Measurements from ENCODE around the gene LARP1B. TPM values are rescaled to one million over a fixed set of nuclear protein-coding genes. Genes with fewer than 3 reads are reported as not detected.
A peak's percentile ranks its signal among the peaks of the same experiment; 100 is the strongest.

Gene LARP1B
- polyA plus RNA-seq, 1 experiment = 24.3 TPM

GRCh38 chr4:128163177-128164117 lies 102.3 kb downstream of the LARP1B start:
- DNase-seq (ENCODE audit: low read depth, low spot score) = peak; percentile 50
- Histone ChIP-seq H3K9me3 (ENCODE audit: control insufficient read depth, insufficient read depth, low read length) (no peaks in the 10 kb centered on the region), H3K27ac (ENCODE audit: low read depth, low read length) (peak overlapping the region; percentile 48), H3K4me3 (ENCODE audit: low read depth, low read length) (no peak overlapping the region), H3K27me3 (ENCODE audit: control insufficient read depth, insufficient read depth, low read length) (no peaks in the 10 kb centered on the region)
- POLR2A ChIA-PET = interaction anchor here (0.6 kb wide), 1 partner anchor 115 kb away, joined by 4 read pairs; no protein-coding TSS in a partner anchor
- TF ChIP-seq CTCF (IDR thresholded peaks at IDR 0.05; ENCODE audit: low read depth, low read length) = no peak
- CTCF ChIA-PET = no interaction called here

GRCh38 chr4:128166982-128167381 lies 105.9 kb downstream of the LARP1B start:
- CTCF ChIA-PET = no interaction called here
- DNase-seq (ENCODE audit: low read depth, low spot score) = no peak
- no peak overlapping the region for H3K27ac ChIP-seq (ENCODE audit: low read depth, low read length)
- H3K27me3 ChIP-seq (ENCODE audit: control insufficient read depth, insufficient read depth, low read length) = no peaks in the 10 kb centered on the region
- H3K9me3 ChIP-seq (ENCODE audit: control insufficient read depth, insufficient read depth, low read length) = no peaks in the 10 kb centered on the region
- TF ChIP-seq CTCF (IDR thresholded peaks at IDR 0.05; ENCODE audit: low read depth, low read length) = no peak
- H3K4me3 ChIP-seq (ENCODE audit: low read depth, low read length) = no peak overlapping the region
- POLR2A ChIA-PET = no interaction called here

DNA sequence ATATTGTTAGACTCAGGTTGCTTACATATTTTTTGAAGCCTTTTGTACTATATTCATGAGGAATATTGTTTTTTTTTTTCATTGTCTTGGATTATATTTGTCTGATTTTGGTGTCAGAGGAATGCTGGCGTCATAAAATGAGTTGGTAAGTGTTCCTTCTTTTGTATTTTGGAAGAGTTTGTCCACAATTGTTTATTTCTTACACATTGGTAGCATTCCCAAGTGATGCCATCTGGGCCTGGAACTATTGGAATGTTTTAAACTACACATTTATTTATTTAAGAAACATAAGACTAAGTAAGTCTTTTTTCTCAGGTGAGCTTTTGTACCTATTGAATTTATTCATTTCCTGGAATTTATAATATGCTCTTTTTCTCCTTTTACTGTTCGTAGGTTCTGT lies 107.6 kb downstream of the LARP1B start:
- DNase-seq (ENCODE audit: low read depth, low spot score) = no peak
- POLR2A ChIA-PET = no interaction called here
- Histone ChIP-seq H3K9me3 (ENCODE audit: control insufficient read depth, insufficient read depth, low read length) (no peaks in the 10 kb centered on the region), H3K27ac (ENCODE audit: low read depth, low read length) (no peak overlapping the region), H3K4me3 (ENCODE audit: low read depth, low read length) (no peak overlapping the region), H3K27me3 (ENCODE audit: control insufficient read depth, insufficient read depth, low read length) (no peaks in the 10 kb centered on the region)
- CTCF ChIA-PET = interaction anchor here (0.5 to 0.8 kb wide), 2 partner anchors 24 to 1175 kb away, joined by 3 read pairs; no protein-coding TSS in a partner anchor
- TF ChIP-seq CTCF (IDR thresholded peaks at IDR 0.05; ENCODE audit: low read depth, low read length) = no peak

GRCh38 chr4:128169245-128169644 lies 108.1 kb downstream of the LARP1B start:
- no peak for DNase-seq (ENCODE audit: low read depth, low spot score)
- no peak overlapping the region for H3K27ac ChIP-seq (ENCODE audit: low read depth, low read length)
- ChIA-PET POLR2A (interaction anchor here (0.6 kb wide), 1 partner anchor 13 kb away, joined by 3 read pairs; no protein-coding TSS in a partner anchor), CTCF (interaction anchor here (0.5 to 0.8 kb wide), 2 partner anchors 23 to 1174 kb away, joined by 3 read pairs; no protein-coding TSS in a partner anchor)
- no peak for TF ChIP-seq CTCF (IDR thresholded peaks at IDR 0.05; ENCODE audit: low read depth, low read length)
- no peak overlapping the region for H3K4me3 ChIP-seq (ENCODE audit: low read depth, low read length)
- H3K9me3 ChIP-seq (ENCODE audit: control insufficient read depth, insufficient read depth, low read length) = no peaks in the 10 kb centered on the region
- no peaks in the 10 kb centered on the region for H3K27me3 ChIP-seq (ENCODE audit: control insufficient read depth, insufficient read depth, low read length)

DNA sequence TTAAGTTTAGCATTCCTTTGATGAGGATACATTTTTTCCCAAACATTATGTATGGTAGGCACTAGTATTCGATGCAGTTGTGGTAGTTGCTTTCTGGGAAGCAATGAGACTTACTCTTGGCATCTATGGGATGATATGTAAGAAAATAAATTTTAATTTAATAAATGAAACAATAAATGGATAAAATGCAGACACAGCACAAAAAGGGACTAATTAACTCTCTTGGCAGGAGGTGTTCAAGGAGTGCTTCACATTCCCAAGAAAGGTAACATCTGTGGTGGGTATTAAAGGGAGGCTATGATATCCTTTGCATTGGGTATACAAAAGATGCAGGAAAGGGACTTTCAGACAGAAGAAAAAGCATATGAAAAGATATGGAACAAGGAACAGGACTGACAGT lies 115.5 kb downstream of the LARP1B start:
- no peaks in the 10 kb centered on the region for H3K27me3 ChIP-seq (ENCODE audit: control insufficient read depth, insufficient read depth, low read length)
- ChIA-PET POLR2A (no interaction called here), CTCF (no interaction called here)

More for the DNA sequence above, 115.5 kb downstream of the LARP1B start:
- Histone ChIP-seq H3K4me3 (ENCODE audit: low read depth, low read length) (no peak overlapping the region), H3K27ac (ENCODE audit: low read depth, low read length) (no peak overlapping the region), H3K9me3 (ENCODE audit: control insufficient read depth, insufficient read depth, low read length) (no peaks in the 10 kb centered on the region)
- no peak for TF ChIP-seq CTCF (IDR thresholded peaks at IDR 0.05; ENCODE audit: low read depth, low read length)
- DNase-seq (ENCODE audit: low read depth, low spot score) = no peak

Data from AG04450 (cell line).